Neutrophil (primary cell): ENCODE measurements around the gene HNRNPUL1.

Experiments used
- H3K27ac ChIP-seq: fragments of 200-600 bp; sonication (generic); 2 replicates; pipeline ENCODE4 v1.5.1; 2016; ENCODE audit warnings: mild to moderate bottlenecking, moderate library complexity
- H3K27me3 ChIP-seq: fragments of 200-600 bp; sonication (generic); 2 replicates; pipeline ENCODE4 v1.6.0; 2016; ENCODE audit warnings: mild to moderate bottlenecking
- H3K36me3 ChIP-seq: fragments of 200-600 bp; sonication (generic); 2 replicates; pipeline ENCODE4 v1.5.1; 2017
- H3K4me1 ChIP-seq, 2 experiments: fragments of 200-600 bp in 1 of 2; sonication (generic) in 1 of 2; 1 replicate in 1 of 2; 2 replicates in 1 of 2; pipeline versions ENCODE4 v1.5.1 to v1.6.1; 2013 to 2016; ENCODE audit warnings: low read depth in 1 of 2, low read length in 1 of 2, mild to moderate bottlenecking in 1 of 2, moderate library complexity in 1 of 2; ENCODE audit not compliant: control insufficient read depth in 1 of 2, insufficient read depth in 1 of 2
- H3K4me3 ChIP-seq, 2 experiments: fragments of 200-600 bp in 1 of 2; sonication (generic) in 1 of 2; 1 replicate in 1 of 2; 2 replicates in 1 of 2; pipeline ENCODE4 v1.5.1; 2013 to 2016; ENCODE audit warnings: low read depth in 1 of 2, low read length in 1 of 2, mild to moderate bottlenecking in 1 of 2, moderate library complexity in 1 of 2
- H3K9me3 ChIP-seq: fragments of 200-600 bp; sonication (generic); 2 replicates; pipeline ENCODE4 v1.5.1; 2016
- TF ChIP-seq, protein P1 (sequence below): fragments of 200-600 bp; sonication (generic); IDR thresholded peaks from 2 replicates; pipeline ENCODE4 v1.5.1; 2016; ENCODE audit warnings: antibody characterized with exemption

Gene HNRNPUL1

DNA sequence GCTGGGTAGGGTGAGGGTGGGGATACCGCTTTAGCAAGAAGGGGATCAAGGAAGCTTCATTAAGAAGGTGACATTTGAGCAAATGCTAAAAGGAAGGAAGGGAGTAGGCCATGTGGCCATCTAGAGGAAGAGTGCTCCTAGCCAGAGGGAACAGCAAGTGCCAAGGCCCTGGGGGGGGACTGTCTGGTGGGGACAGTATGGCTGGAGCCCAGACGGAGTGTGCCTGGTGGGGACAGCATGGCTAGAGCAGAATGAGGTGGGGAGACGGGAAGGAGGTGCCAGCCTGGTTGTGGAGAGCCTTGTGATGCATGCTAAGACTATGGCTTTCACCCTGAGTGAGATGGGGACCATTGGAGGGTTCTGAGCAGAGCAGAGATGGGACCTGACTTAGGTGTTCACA lies 91.6 kb downstream of the HNRNPUL1 start:
- peaks cover 51 to 57% of the 10 kb centered on the region in 2 experiments for H3K4me1 ChIP-seq
- TF ChIP-seq, protein P1, sequence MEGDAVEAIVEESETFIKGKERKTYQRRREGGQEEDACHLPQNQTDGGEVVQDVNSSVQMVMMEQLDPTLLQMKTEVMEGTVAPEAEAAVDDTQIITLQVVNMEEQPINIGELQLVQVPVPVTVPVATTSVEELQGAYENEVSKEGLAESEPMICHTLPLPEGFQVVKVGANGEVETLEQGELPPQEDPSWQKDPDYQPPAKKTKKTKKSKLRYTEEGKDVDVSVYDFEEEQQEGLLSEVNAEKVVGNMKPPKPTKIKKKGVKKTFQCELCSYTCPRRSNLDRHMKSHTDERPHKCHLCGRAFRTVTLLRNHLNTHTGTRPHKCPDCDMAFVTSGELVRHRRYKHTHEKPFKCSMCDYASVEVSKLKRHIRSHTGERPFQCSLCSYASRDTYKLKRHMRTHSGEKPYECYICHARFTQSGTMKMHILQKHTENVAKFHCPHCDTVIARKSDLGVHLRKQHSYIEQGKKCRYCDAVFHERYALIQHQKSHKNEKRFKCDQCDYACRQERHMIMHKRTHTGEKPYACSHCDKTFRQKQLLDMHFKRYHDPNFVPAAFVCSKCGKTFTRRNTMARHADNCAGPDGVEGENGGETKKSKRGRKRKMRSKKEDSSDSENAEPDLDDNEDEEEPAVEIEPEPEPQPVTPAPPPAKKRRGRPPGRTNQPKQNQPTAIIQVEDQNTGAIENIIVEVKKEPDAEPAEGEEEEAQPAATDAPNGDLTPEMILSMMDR = no peak

DNA sequence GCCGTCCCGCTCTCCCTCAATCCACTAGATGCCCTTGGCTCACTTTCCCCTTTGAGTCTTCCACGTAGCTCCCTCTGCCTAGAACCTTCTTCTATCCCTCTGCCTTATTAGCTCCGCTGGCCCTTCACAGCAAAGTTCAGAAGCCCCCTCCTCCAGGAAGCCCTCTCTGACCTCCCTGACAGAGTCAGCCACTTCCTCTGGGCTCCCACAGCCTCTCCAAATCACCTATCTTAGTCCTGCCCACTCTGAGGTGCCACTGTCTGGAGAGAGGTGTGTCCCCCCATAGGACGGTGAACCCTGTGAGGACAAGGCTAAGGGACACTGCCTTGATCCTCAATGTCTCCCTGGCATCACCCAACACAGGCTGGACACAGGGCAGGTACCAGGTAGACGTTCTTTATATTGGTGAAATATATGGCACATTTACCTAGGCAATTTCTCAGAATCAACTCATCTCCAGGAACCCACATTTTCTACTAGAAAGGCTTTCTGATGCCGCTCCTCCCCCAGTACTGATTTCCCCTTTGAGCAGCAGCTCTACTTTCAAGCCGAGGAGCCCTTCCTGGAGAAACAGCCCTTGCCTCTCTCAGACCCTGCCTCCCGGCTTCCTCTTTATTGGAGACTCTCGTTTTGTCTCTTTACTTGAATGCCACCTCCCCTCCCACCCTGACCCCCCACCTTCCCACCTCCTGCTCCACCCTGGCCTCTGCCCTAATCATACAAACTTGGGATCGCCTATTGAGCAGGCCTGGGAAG lies 93.0 kb downstream of the HNRNPUL1 start:
- Histone ChIP-seq H3K27me3 (no peaks in the 10 kb centered on the region), H3K36me3 (peaks cover 19% of the 10 kb centered on the region), H3K27ac (peak overlapping the region; percentile 98), H3K4me1 (peaks cover 52 to 54% of the 10 kb centered on the region in 2 experiments), H3K4me3 (peak overlapping the region; percentile 17 to 21), H3K9me3 (no peaks in the 10 kb centered on the region)
- TF ChIP-seq, protein P1 = no peak

More for the DNA sequence above, 91.6 kb downstream of the HNRNPUL1 start:
- H3K27ac ChIP-seq = peak overlapping the region; percentile 98
- peaks cover 19% of the 10 kb centered on the region for H3K36me3 ChIP-seq
- no peaks in the 10 kb centered on the region for H3K9me3 ChIP-seq
- H3K4me3 ChIP-seq = peak overlapping the region in 1 of 2 experiments; percentile 21
- H3K27me3 ChIP-seq = no peaks in the 10 kb centered on the region
